GM12878 (cell line): ENCODE measurements around the gene SLC47A2. TPM values are rescaled to one million over a fixed set of nuclear protein-coding genes. Genes with fewer than 3 reads are reported as not detected.

ENCODE experiments used
- ATAC-seq: fragments of 200-7000 bp; cut with Tn5 transposase; 3 replicates; pipeline ENCODE4 v1.9.1; 2020; ENCODE audit warnings: mild to moderate bottlenecking, moderate library complexity
- BruUV-seq: library from RNA; stranded (reverse); fragments of 400-500 nt; replicated peaks from 2 replicates; lab custom pipeline; 2021; lab: Mats Ljungman, UMichigan
- CTCF ChIA-PET: fragments of 300-600 bp; sonication (Branson Sonifier 250); formaldehyde crosslinking; extraction: SDS; loops from one replicate; lab custom pipeline; 2021; ENCODE audit warnings: inconsistent platforms; lab: Yijun Ruan, JAX
- POLR2A ChIA-PET: fragments of 350-600 bp; formaldehyde crosslinking; extraction: SDS; loops from one replicate; lab custom pipeline; 2021; ENCODE audit warnings: inconsistent platforms; lab: Charles Lee
- RAD21 ChIA-PET: fragments of 300-600 bp; sonication (Branson Sonifier 250); formaldehyde crosslinking; loops from one replicate; lab custom pipeline; 2023; ENCODE audit warnings: antibody characterized with exemption; ENCODE audit not compliant: unreplicated experiment; lab: Charles Lee
- SMC1A ChIA-PET: fragments of 300-600 bp; sonication (Branson Sonifier 250); formaldehyde crosslinking; loops from one replicate; lab custom pipeline; 2023; ENCODE audit not compliant: unreplicated experiment, uncharacterized antibody; lab: Charles Lee
- DNase-seq: peaks from one replicate; pipeline ENCODE4 v3.0.0-alpha.2; 2011; ENCODE audit warnings: low read depth, low spot score
- FAIRE-seq: peaks from 3 replicates; lab custom pipeline; 2011; peaks lifted over from hg19 to GRCh38; lab: Jason Lieb, UNC
- H2AFZ ChIP-seq: 2 replicates; pipeline ENCODE4 v1.6.0; 2011; ENCODE audit warnings: low read depth, low read length, control low read depth; ENCODE audit not compliant: control insufficient read depth
- H3K27ac ChIP-seq: 2 replicates; pipeline ENCODE4 v1.5.1; 2011; ENCODE audit warnings: control low read depth; ENCODE audit not compliant: control insufficient read depth, insufficient read depth
- H3K27me3 ChIP-seq, 2 experiments: replicated peaks in 1 of 2; 2 replicates each; pipeline versions ENCODE4 v1.6.0 to v1.6.1; 2011; ENCODE audit warnings: low read length in 1 of 2; ENCODE audit not compliant: control insufficient read depth in 2 of 2, insufficient read depth in 2 of 2
- H3K36me3 ChIP-seq, 2 experiments: 2 replicates each; pipeline ENCODE4 v1.5.1; 2011; ENCODE audit warnings: low read length in 1 of 2; ENCODE audit not compliant: control insufficient read depth in 2 of 2, insufficient read depth in 2 of 2
- H3K4me1 ChIP-seq: 2 replicates; pipeline ENCODE4 v1.6.1; 2011; ENCODE audit warnings: mild to moderate bottlenecking, low read length, moderate library complexity, mixed read lengths; ENCODE audit not compliant: control insufficient read depth, insufficient read depth
- H3K4me2 ChIP-seq: 2 replicates; pipeline ENCODE4 v1.6.0; 2011; ENCODE audit warnings: control low read depth; ENCODE audit not compliant: control insufficient read depth, insufficient read depth
- H3K4me3 ChIP-seq: fragments of 200-600 bp; sonication (generic); 2 replicates; pipeline ENCODE4 v1.5.1; 2016
- H3K79me2 ChIP-seq: 2 replicates; pipeline ENCODE4 v1.6.0; 2011; ENCODE audit warnings: low read length; ENCODE audit not compliant: control insufficient read depth, insufficient read depth
- H3K9ac ChIP-seq: 2 replicates; pipeline ENCODE4 v1.8.0; 2011; ENCODE audit warnings: low read length, control low read depth, mixed read lengths; ENCODE audit not compliant: control insufficient read depth, insufficient read depth
- H3K9me3 ChIP-seq: replicated peaks from 3 replicates; pipeline ENCODE4 v1.5.1; 2011; ENCODE audit warnings: mild to moderate bottlenecking, low read length; ENCODE audit not compliant: control insufficient read depth, insufficient read depth
- H4K20me1 ChIP-seq: 2 replicates; pipeline ENCODE4 v1.6.0; 2011; ENCODE audit not compliant: control insufficient read depth, insufficient read depth
- CBX3 ChIP-seq: fragments of 200-600 bp; sonication (generic); IDR thresholded peaks from 2 replicates; pipeline ENCODE4 v1.6.1; 2016; ENCODE audit warnings: low read depth, borderline replicate concordance
- FOXK2 ChIP-seq: fragments of 450-650 bp; IDR thresholded peaks from 2 replicates; pipeline ENCODE4 v1.6.1; 2017; ENCODE audit warnings: mild to moderate bottlenecking, moderate library complexity
- IKZF2 ChIP-seq, 2 experiments: fragments of 450-650 bp; IDR thresholded peaks; 2 replicates each; pipeline ENCODE4 v1.6.1; 2017; ENCODE audit warnings: mild to moderate bottlenecking in 2 of 2, moderate library complexity in 2 of 2
- NR2C2 ChIP-seq: IDR thresholded peaks from 2 replicates; pipeline ENCODE4 v1.6.1; 2011; ENCODE audit warnings: borderline replicate concordance, low read depth; ENCODE audit not compliant: control insufficient read depth, insufficient read length
- POU2F2 ChIP-seq: IDR thresholded peaks from 3 replicates; pipeline ENCODE4 v1.6.1; 2011; ENCODE audit warnings: low read depth, mild to moderate bottlenecking, low read length, borderline replicate concordance
- RELA ChIP-seq: fragments of 450-650 bp; IDR thresholded peaks from 2 replicates; pipeline ENCODE4 v1.8.0; 2014; ENCODE audit warnings: borderline replicate concordance; ENCODE audit not compliant: partially characterized antibody
- TARDBP ChIP-seq: IDR thresholded peaks from 2 replicates; pipeline ENCODE4 v1.6.1; 2016; ENCODE audit warnings: borderline replicate concordance
- TCF7 ChIP-seq: IDR thresholded peaks from 2 replicates; pipeline ENCODE4 v1.6.1; 2014; ENCODE audit warnings: antibody characterized with exemption, borderline replicate concordance
- YBX1 ChIP-seq: fragments of 450-650 bp; IDR thresholded peaks from 2 replicates; pipeline ENCODE4 v1.6.1; 2016; ENCODE audit warnings: antibody characterized with exemption
- WGBS: methylation state at CpG from one replicate; pipeline ENCODE4 v1.1.6; 2016; ENCODE audit warnings: low lambda C conversion rate; ENCODE audit not compliant: insufficient replicate concordance, insufficient coverage; ENCODE audit errors: missing lambda C conversion rate; 5-methylcytosine and 5-hydroxymethylcytosine counted together
- in situ Hi-C: fragments of 300-500 bp; cut with MboI; formaldehyde crosslinking; loops from 9 replicates; pipeline ENCODE4 v1.14.3; 2018; ENCODE audit warnings: mixed read lengths
- intact Hi-C: fragments of 100-400 bp; cut with micrococcal nuclease; formaldehyde crosslinking; loops from one replicate; pipeline ENCODE4 v1.14.2; 2022; ENCODE audit not compliant: unreplicated experiment
- polyA plus RNA-seq, 11 experiments: library from polyadenylated mRNA; depleted of rRNA in 4 of 11; unstranded in 6 of 11; stranded (reverse) in 5 of 11; fragments of >200 nt; fragmentation: Nextera tagmentation in 4 of 11; fragmentation: Illumina TruSeq in 1 of 11; extraction: Ambion mirVana in 4 of 11; extraction: Trizol in 1 of 11; gene quantifications; 1 replicate in 1 of 11; 2 replicates in 10 of 11; pipeline versions ENCODE4 v1.2.1 to v1.2.3, GENCODE V29; 2011 to 2016; ENCODE audit warnings: inconsistent platforms in 2 of 11, missing spikeins in 2 of 11, low read depth in 1 of 11
- total RNA-seq, 4 experiments: library from RNA; depleted of rRNA in 3 of 4; stranded (reverse); fragments of >200 nt in 3 of 4; fragmentation: Illumina TruSeq in 1 of 4; extraction: Trizol in 1 of 4; gene quantifications; 2 replicates each; pipeline versions ENCODE4 v1.2.1 to v1.2.3, GENCODE V29; 2013 to 2021
- TF ChIP-seq, protein P1 (sequence below): fragments of 450-650 bp; IDR thresholded peaks from 2 replicates; pipeline ENCODE4 v1.6.1; 2018; ENCODE audit warnings: mild to moderate bottlenecking, low read depth, moderate library complexity; ENCODE audit not compliant: partially characterized antibody
- TF ChIP-seq, protein P2 (sequence below): fragments of 450-650 bp; formaldehyde crosslinking; IDR thresholded peaks from 2 replicates; pipeline ENCODE4 v1.5.0; 2022; ENCODE audit warnings: mild to moderate bottlenecking, missing genetic modification characterization
- TF ChIP-seq, protein P3 (sequence below): fragments of 450-650 bp; IDR thresholded peaks from 2 replicates; pipeline ENCODE4 v1.6.1; 2014; ENCODE audit warnings: mild to moderate bottlenecking
- TF ChIP-seq, protein P4 (sequence below): fragments of 450-650 bp; IDR thresholded peaks from 2 replicates; pipeline ENCODE4 v1.6.1; 2017; ENCODE audit warnings: low read depth, mild to moderate bottlenecking, moderate library complexity

The SLC47A2 gene
- total and polyA plus RNA-seq, 10 of the 15 experiments (the other 5 are each of a cell fraction or from before 2014, with no cell fraction given) = not detected

DNA sequence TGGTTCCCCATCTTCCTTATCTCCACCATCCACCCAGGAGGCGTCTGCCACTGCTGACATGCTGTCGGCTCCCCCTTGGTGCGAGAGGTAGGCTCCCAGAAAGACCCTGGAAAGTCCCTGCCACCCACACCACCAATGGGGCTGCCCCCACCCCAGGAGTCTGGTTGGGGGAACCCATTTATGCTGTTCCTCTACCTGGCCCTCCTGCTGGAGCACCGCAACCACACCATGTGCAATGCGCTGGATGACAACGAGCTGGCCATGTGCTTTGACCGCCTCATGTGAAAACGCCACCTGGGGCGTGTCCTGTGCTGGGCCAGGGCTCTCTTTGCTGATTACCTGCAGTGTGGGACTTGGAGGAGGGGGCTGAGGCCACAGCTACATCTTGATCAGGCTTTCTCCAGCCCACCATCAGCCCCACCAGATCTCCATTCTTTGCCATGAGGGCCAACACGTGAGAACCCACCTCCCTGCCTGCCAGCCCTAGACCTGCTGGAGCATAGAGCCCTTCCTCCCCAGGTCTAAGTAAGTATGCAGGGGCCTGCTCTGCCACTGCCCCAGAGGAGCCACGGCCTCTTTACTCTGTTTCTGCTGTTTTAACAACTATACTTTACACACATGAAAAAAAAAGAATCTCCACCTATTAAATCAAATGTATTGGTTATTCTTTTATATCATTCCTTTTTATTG, 39.6 kb upstream of the SLC47A2 start (continued):
- TF ChIP-seq, protein P1, sequence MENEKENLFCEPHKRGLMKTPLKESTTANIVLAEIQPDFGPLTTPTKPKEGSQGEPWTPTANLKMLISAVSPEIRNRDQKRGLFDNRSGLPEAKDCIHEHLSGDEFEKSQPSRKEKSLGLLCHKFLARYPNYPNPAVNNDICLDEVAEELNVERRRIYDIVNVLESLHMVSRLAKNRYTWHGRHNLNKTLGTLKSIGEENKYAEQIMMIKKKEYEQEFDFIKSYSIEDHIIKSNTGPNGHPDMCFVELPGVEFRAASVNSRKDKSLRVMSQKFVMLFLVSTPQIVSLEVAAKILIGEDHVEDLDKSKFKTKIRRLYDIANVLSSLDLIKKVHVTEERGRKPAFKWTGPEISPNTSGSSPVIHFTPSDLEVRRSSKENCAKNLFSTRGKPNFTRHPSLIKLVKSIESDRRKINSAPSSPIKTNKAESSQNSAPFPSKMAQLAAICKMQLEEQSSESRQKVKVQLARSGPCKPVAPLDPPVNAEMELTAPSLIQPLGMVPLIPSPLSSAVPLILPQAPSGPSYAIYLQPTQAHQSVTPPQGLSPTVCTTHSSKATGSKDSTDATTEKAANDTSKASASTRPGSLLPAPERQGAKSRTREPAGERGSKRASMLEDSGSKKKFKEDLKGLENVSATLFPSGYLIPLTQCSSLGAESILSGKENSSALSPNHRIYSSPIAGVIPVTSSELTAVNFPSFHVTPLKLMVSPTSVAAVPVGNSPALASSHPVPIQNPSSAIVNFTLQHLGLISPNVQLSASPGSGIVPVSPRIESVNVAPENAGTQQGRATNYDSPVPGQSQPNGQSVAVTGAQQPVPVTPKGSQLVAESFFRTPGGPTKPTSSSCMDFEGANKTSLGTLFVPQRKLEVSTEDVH = no peak
- TF ChIP-seq CBX3 = no peak
- TF ChIP-seq TCF7 = no peak
- no peak for TF ChIP-seq TARDBP
- TF ChIP-seq, all 136 proteins: peak for 11

DNA sequence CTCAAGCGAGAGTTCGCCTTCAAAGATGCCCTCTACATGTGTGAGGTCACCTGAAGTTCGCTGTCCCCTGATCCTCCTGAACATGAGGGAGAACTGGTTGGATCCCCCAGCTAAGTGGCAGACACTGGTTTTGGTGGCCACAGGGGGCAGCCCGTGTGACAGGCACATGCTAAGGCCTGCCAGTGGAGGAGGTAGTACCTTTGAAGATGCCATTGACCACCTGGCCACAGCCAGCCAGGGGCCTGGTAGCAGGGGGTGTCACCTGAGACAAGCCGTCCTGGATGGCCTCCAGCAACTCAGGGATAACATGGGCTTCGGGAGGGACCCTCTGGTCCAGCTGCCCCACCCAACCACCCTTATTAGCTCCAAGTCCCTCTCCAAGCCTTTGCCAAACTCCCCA, 39.0 kb upstream of the SLC47A2 start:
- intact Hi-C loops (no loop called here), in situ Hi-C loops (no loop called here)
- Histone ChIP-seq H3K9ac (no peak overlapping the region), H2AFZ (no peak overlapping the region), H3K36me3 (no peaks in the 10 kb centered on the region), H3K27me3 (no peaks in the 10 kb centered on the region), H4K20me1 (no peaks in the 10 kb centered on the region), H3K4me1 (peaks cover 38% of the 10 kb centered on the region), H3K79me2 (no peaks in the 10 kb centered on the region), H3K9me3 (no peaks in the 10 kb centered on the region), H3K4me2 (peak overlapping the region; percentile 48), H3K4me3 (no peak overlapping the region), H3K27ac (peak overlapping the region; percentile 6; the same call in 1 of the 2 replicates)
- ChIA-PET POLR2A (interaction anchor here (1.8 kb wide), 1 partner anchor 377 kb away, joined by 4 read pairs; the partner anchor contains the start of gene MAPK7), CTCF (interaction anchor here (0.6 to 2.5 kb wide), 5 partner anchors 8 to 108 kb away, joined by 3 to 11 read pairs (median 7); no protein-coding TSS in a partner anchor), RAD21 (interaction anchor here (0.8 kb wide), 1 partner anchor 107 kb away, joined by 6 read pairs; the partner anchor contains the start of gene ALDH3A2), SMC1A (interaction anchor here (1.1 to 1.4 kb wide), 2 partner anchors 8 to 107 kb away, joined by 3 to 5 read pairs; partner anchors contain the start of gene ALDH3A2)
- ATAC-seq (0 out of 3 replicates have a peak, but pooled peaks have one; percentile 21), FAIRE-seq (no peak), DNase-seq (no peak)
- no TSS peak for BruUV-seq
- 72% methylated on average over 6 of the region's 6 CpGs for WGBS
- TF ChIP-seq, protein P2, sequence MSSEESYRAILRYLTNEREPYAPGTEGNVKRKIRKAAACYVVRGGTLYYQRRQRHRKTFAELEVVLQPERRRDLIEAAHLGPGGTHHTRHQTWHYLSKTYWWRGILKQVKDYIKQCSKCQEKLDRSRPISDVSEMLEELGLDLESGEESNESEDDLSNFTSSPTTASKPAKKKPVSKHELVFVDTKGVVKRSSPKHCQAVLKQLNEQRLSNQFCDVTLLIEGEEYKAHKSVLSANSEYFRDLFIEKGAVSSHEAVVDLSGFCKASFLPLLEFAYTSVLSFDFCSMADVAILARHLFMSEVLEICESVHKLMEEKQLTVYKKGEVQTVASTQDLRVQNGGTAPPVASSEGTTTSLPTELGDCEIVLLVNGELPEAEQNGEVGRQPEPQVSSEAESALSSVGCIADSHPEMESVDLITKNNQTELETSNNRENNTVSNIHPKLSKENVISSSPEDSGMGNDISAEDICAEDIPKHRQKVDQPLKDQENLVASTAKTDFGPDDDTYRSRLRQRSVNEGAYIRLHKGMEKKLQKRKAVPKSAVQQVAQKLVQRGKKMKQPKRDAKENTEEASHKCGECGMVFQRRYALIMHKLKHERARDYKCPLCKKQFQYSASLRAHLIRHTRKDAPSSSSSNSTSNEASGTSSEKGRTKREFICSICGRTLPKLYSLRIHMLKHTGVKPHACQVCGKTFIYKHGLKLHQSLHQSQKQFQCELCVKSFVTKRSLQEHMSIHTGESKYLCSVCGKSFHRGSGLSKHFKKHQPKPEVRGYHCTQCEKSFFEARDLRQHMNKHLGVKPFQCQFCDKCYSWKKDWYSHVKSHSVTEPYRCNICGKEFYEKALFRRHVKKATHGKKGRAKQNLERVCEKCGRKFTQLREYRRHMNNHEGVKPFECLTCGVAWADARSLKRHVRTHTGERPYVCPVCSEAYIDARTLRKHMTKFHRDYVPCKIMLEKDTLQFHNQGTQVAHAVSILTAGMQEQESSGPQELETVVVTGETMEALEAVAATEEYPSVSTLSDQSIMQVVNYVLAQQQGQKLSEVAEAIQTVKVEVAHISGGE = no peak
- TF ChIP-seq RELA (no peak), POU2F2 (no peak), IKZF2 (IDR thresholded peaks at IDR 0.05) (no peak), NR2C2 (no peak), YBX1 (no peak), FOXK2 (no peak)
- TF ChIP-seq, protein P3, sequence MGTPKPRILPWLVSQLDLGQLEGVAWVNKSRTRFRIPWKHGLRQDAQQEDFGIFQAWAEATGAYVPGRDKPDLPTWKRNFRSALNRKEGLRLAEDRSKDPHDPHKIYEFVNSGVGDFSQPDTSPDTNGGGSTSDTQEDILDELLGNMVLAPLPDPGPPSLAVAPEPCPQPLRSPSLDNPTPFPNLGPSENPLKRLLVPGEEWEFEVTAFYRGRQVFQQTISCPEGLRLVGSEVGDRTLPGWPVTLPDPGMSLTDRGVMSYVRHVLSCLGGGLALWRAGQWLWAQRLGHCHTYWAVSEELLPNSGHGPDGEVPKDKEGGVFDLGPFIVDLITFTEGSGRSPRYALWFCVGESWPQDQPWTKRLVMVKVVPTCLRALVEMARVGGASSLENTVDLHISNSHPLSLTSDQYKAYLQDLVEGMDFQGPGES = no peak
- TF ChIP-seq, protein P4, sequence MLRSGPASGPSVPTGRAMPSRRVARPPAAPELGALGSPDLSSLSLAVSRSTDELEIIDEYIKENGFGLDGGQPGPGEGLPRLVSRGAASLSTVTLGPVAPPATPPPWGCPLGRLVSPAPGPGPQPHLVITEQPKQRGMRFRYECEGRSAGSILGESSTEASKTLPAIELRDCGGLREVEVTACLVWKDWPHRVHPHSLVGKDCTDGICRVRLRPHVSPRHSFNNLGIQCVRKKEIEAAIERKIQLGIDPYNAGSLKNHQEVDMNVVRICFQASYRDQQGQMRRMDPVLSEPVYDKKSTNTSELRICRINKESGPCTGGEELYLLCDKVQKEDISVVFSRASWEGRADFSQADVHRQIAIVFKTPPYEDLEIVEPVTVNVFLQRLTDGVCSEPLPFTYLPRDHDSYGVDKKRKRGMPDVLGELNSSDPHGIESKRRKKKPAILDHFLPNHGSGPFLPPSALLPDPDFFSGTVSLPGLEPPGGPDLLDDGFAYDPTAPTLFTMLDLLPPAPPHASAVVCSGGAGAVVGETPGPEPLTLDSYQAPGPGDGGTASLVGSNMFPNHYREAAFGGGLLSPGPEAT = no peak
